BE2C (cell line): ENCODE data around the gene TOX3.

Experiments used
- DNase-seq: peaks from one replicate; pipeline ENCODE4 v3.0.0-alpha.2; 2020
- H3K27me3 ChIP-seq: fragments of 250-450 bp; sonication (Bioruptor Pico); 2 replicates; pipeline ENCODE4 v1.5.1; 2020; ENCODE audit warnings: mild to moderate bottlenecking
- H3K36me3 ChIP-seq: fragments of 250-450 bp; sonication (Bioruptor Pico); 2 replicates; pipeline ENCODE4 v1.5.1; 2020; ENCODE audit warnings: mild to moderate bottlenecking
- H3K4me1 ChIP-seq: fragments of 250-450 bp; sonication (Bioruptor Pico); 2 replicates; pipeline ENCODE4 v1.5.1; 2020
- H3K4me3 ChIP-seq: 2 replicates; pipeline ENCODE4 v1.5.1; 2011; ENCODE audit warnings: low read depth, low read length
- H3K9me3 ChIP-seq: fragments of 250-450 bp; sonication (Bioruptor Pico); 2 replicates; pipeline ENCODE4 v1.5.1; 2020
- TF ChIP-seq, protein P1 (sequence below): IDR thresholded peaks from 2 replicates; pipeline ENCODE4 v1.5.1; 2012; ENCODE audit warnings: mild to moderate bottlenecking, low read depth, low read length

The TOX3 gene

DNA sequence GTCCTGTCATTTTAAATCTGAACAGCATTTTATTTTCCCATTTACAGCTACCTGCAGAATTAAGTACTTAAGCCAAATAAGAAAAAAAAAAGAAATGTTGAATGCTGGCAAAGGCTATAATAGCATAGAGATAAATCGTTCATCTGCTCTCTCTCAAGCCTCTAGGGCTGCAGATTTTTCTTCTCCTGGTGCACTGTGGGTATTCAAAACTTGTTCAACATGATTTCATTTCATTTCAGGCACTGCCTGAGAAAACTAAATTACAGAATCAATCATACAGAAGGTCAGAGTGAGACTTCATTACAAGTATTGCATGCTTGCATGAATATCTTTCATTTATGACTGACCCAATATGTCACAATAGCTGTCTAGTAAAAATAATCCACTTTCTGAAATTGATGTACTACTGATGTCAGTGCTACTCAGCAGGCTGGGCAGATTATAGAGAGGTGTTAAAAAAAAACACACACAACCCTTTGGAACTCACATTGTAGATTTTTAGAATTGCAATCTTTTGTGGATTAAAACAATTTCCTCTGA is 86.2 kb downstream of the TOX3 start:
- Histone ChIP-seq H3K9me3 (no peaks in the 10 kb centered on the region), H3K27me3 (no peaks in the 10 kb centered on the region), H3K4me3 (no peak overlapping the region), H3K4me1 (no peaks in the 10 kb centered on the region), H3K36me3 (no peaks in the 10 kb centered on the region)
- TF ChIP-seq, protein P1, sequence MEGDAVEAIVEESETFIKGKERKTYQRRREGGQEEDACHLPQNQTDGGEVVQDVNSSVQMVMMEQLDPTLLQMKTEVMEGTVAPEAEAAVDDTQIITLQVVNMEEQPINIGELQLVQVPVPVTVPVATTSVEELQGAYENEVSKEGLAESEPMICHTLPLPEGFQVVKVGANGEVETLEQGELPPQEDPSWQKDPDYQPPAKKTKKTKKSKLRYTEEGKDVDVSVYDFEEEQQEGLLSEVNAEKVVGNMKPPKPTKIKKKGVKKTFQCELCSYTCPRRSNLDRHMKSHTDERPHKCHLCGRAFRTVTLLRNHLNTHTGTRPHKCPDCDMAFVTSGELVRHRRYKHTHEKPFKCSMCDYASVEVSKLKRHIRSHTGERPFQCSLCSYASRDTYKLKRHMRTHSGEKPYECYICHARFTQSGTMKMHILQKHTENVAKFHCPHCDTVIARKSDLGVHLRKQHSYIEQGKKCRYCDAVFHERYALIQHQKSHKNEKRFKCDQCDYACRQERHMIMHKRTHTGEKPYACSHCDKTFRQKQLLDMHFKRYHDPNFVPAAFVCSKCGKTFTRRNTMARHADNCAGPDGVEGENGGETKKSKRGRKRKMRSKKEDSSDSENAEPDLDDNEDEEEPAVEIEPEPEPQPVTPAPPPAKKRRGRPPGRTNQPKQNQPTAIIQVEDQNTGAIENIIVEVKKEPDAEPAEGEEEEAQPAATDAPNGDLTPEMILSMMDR = no peak
- DNase-seq = no peak

DNA sequence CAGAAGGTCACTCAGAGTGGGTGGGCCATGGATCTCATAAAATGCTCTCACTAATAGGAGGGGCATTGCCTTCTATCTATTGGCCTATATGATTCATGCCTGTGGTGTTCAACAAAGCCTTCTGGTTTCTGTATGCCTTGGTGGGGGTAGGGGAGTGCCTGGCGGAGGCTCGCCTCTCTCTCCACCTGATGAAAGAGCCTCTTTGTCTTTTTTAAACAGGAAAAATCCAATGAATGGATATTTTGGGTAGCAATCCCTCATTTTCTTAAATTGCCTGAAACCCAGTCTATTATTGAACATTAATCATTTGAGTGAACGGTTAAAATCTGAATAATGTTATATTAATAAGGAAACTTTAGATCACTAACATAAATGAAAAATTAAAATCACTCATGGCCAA is 90.6 kb downstream of the TOX3 start:
- TF ChIP-seq, protein P1 = no peak
- H3K4me1 ChIP-seq = no peaks in the 10 kb centered on the region
- no peak overlapping the region for H3K4me3 ChIP-seq
- no peaks in the 10 kb centered on the region for H3K36me3 ChIP-seq
- no peaks in the 10 kb centered on the region for H3K9me3 ChIP-seq
- no peaks in the 10 kb centered on the region for H3K27me3 ChIP-seq
- DNase-seq = no peak

DNA sequence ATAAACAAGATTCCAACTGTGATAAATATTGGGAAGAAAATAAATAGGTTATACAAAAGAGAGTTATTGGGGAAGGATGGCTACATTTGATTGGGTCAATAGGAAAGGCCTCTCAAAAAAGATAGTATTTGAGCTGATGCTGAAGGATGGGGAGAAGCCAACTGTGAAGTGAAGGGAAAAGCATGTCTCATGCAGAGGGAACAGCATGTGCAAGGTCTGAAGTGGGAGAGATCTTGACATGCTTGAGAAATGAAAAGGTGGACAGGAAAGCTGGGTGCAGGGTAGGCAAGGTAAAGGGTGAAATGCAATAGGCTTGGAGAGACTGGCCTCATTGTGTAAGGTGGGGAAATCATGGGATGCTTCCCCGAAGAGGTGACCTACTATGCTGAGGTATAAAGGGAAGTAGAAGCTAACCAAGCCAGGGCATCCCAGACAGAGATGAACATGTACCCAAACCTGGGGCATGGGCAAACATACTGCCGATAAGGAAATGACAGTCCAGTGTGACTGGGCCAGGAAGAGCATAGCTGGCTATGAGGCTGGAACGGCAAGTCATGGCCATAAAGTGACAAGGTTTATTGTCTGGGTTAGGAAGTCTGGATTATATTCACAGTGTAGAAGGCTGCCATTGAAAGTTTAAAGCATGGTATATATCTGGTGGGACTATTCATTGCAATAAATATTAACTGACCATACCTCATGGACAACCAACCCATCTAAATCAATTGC is 91.2 kb downstream of the TOX3 start:
- H3K4me3 ChIP-seq = no peak overlapping the region
- no peak for DNase-seq
- no peaks in the 10 kb centered on the region for H3K36me3 ChIP-seq
- H3K9me3 ChIP-seq = no peaks in the 10 kb centered on the region
- no peaks in the 10 kb centered on the region for H3K4me1 ChIP-seq
- TF ChIP-seq, protein P1 = no peak
- H3K27me3 ChIP-seq = no peaks in the 10 kb centered on the region

DNA sequence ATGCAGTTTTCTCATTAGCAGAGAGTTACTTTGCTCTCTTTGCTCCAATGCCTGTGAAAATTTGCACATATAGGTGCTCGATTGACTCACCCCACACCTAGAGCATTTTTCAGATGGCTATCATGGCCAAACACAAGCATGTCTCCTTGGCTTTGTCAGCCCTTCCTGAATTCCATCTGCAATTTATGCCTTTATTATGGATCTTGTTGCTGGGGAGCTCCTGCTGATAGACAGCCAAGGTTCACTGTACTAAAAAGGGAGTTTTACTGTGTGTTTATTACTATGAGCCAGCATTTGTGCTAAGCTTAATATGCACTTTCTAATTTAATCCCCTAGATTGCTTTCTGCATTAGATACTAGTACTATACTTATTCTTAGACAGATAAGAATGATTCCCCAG is 93.3 kb downstream of the TOX3 start:
- DNase-seq = no peak
- Histone ChIP-seq H3K4me3 (no peak overlapping the region), H3K9me3 (no peaks in the 10 kb centered on the region), H3K27me3 (no peaks in the 10 kb centered on the region), H3K4me1 (no peaks in the 10 kb centered on the region), H3K36me3 (no peaks in the 10 kb centered on the region)
- TF ChIP-seq, protein P1 = no peak

DNA sequence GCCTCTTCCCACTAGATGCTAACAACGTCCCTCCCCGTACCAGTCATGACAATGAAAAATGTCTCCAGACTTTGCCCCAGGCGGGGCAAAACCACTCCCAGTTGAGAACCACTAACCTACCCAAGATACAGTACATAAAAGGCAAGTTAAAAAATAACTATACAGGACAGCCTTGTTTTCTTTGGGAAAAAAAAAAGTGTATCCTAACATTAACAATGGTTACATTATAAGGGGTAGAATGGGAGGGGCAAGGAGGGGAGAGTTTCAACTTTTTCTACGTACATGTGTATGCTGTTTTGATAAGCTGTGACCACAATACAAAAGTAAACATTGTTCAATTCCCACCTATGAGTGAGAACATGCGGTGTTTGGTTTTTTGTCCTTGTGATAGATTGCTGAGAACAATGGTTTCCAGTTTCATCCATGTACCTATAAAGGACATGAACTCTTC is 94.9 kb downstream of the TOX3 start:
- H3K4me3 ChIP-seq = no peak overlapping the region

More for the DNA sequence above, 94.9 kb downstream of the TOX3 start:
- H3K36me3 ChIP-seq = no peaks in the 10 kb centered on the region
- H3K4me1 ChIP-seq = no peaks in the 10 kb centered on the region
- TF ChIP-seq, protein P1 = no peak
- no peaks in the 10 kb centered on the region for H3K9me3 ChIP-seq
- no peaks in the 10 kb centered on the region for H3K27me3 ChIP-seq
- DNase-seq = no peak
